GM12878 (cell line): ENCODE data around the gene SPDYE1.
"Not testable (repeated sequence)": the region's sequence is repeated elsewhere in the genome, so short reads cannot be mapped to it uniquely, and the experiment has no call there.

Experiments
- CHD1 ChIP-seq: IDR thresholded peaks from 2 replicates; pipeline ENCODE4 v1.6.1; 2012; ENCODE audit warnings: low read depth, low read length, improper control_type of control experiment
- CHD2 ChIP-seq: IDR thresholded peaks from 2 replicates; pipeline ENCODE4 v1.6.1; 2011; ENCODE audit warnings: low read depth, low read length, improper control_type of control experiment, borderline replicate concordance
- EP300 ChIP-seq, 2 experiments: fragments of 150-350 bp in 1 of 2; IDR thresholded peaks; 2 replicates each; pipeline ENCODE4 v1.6.1; 2011 to 2012; ENCODE audit warnings: low read depth in 2 of 2, low read length in 2 of 2, borderline replicate concordance in 1 of 2, improper control_type of control experiment in 1 of 2, inconsistent platforms in 1 of 2; ENCODE audit not compliant: control insufficient read depth in 1 of 2
- JUND ChIP-seq: IDR thresholded peaks from 2 replicates; pipeline ENCODE4 v1.6.1; 2012; ENCODE audit warnings: low read depth, mild to moderate bottlenecking, low read length, improper control_type of control experiment, moderate library complexity
- KDM1A ChIP-seq: fragments of 200-600 bp; sonication (generic); IDR thresholded peaks from 2 replicates; pipeline ENCODE4 v1.6.1; 2016; ENCODE audit warnings: borderline replicate concordance
- NFIC ChIP-seq: IDR thresholded peaks from 2 replicates; pipeline ENCODE4 v1.6.1; 2012; ENCODE audit warnings: low read depth, mild to moderate bottlenecking, inconsistent platforms, low read length, moderate library complexity
- POLR2AphosphoS5 ChIP-seq: IDR thresholded peaks from 2 replicates; pipeline ENCODE4 v1.6.1; 2011; ENCODE audit warnings: mild to moderate bottlenecking, low read length, inconsistent platforms
- RCOR1 ChIP-seq: conservative IDR thresholded peaks from 2 replicates; pipeline ENCODE4 v1.6.1; 2012; ENCODE audit warnings: low read depth, low read length, improper control_type of control experiment
- SMC3 ChIP-seq: IDR thresholded peaks from 2 replicates; pipeline ENCODE4 v1.6.1; 2011; ENCODE audit warnings: low read length, improper control_type of control experiment, borderline replicate concordance
- SUZ12 ChIP-seq: fragments of 200-600 bp; sonication (generic); IDR thresholded peaks from one replicate; pipeline ENCODE4 v1.6.1; 2018; ENCODE audit warnings: antibody characterized with exemption, mild to moderate bottlenecking; ENCODE audit not compliant: unreplicated experiment
- ZNF274 ChIP-seq: IDR thresholded peaks from one replicate; pipeline ENCODE4 v1.8.0; 2011; ENCODE audit not compliant: insufficient read length, insufficient read depth
- ZSCAN29 ChIP-seq: fragments of 450-650 bp; IDR thresholded peaks from 2 replicates; pipeline ENCODE4 v1.6.1; 2017; ENCODE audit warnings: mild to moderate bottlenecking, moderate library complexity
- TF ChIP-seq, protein P1 (sequence below), 3 experiments: IDR thresholded peaks in 2 of 3; conservative IDR thresholded peaks in 1 of 3; 2 replicates each; pipeline ENCODE4 v1.5.1; 2011; ENCODE audit warnings: low read depth in 3 of 3, low read length in 3 of 3, mild to moderate bottlenecking in 3 of 3, control low read depth in 2 of 3, moderate library complexity in 2 of 3, inconsistent platforms in 1 of 3, mixed read lengths in 1 of 3; ENCODE audit not compliant: control insufficient read depth in 2 of 3, insufficient read depth in 1 of 3; ENCODE audit errors: extremely low read depth in 1 of 3
- TF ChIP-seq, protein P2 (sequence below): fragments of 450-650 bp; formaldehyde crosslinking; IDR thresholded peaks from 2 replicates; pipeline ENCODE4 v1.4.0; 2022; ENCODE audit warnings: mild to moderate bottlenecking, moderate library complexity

DNA sequence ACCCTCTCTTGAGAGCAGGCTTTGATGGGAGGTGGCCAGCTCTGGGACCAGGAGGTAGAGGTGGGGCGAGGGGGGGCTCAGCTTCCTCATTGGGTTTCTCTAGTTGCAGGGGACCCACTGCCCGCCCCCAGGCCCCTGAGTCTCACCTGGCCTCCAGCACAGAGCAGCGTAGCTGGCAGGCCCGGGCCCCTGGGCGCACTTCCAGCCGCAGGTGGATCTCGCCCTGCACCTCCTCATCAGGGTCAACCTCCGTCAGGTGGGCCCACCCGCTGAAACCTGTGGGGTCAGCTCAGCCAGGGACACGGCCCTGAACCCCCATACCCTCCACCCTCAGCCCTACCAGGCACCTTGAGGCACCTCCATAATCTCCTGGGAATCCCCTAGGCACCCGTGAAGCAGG lies 28.1 kb upstream of the SPDYE1 start:
- TF ChIP-seq, protein P1, sequence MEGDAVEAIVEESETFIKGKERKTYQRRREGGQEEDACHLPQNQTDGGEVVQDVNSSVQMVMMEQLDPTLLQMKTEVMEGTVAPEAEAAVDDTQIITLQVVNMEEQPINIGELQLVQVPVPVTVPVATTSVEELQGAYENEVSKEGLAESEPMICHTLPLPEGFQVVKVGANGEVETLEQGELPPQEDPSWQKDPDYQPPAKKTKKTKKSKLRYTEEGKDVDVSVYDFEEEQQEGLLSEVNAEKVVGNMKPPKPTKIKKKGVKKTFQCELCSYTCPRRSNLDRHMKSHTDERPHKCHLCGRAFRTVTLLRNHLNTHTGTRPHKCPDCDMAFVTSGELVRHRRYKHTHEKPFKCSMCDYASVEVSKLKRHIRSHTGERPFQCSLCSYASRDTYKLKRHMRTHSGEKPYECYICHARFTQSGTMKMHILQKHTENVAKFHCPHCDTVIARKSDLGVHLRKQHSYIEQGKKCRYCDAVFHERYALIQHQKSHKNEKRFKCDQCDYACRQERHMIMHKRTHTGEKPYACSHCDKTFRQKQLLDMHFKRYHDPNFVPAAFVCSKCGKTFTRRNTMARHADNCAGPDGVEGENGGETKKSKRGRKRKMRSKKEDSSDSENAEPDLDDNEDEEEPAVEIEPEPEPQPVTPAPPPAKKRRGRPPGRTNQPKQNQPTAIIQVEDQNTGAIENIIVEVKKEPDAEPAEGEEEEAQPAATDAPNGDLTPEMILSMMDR (IDR thresholded peaks at IDR 0.05 in 2 of 3, conservative IDR thresholded peaks at IDR 0.05 in 1 of 3; ENCODE audit: control insufficient read depth in 2 of 3, extremely low read depth in 1 of 3, insufficient read depth in 1 of 3, low read depth in 3 of 3, low read length in 3 of 3), result not testable (repeated sequence)
- TF ChIP-seq SMC3; POLR2AphosphoS5; EP300 (IDR thresholded peaks at IDR 0.05; ENCODE audit: borderline replicate concordance in 1 of 2, control insufficient read depth in 1 of 2, low read depth in 2 of 2, low read length in 2 of 2); ZNF274; SUZ12; CHD1; CHD2; JUND; RCOR1; NFIC; ZSCAN29; KDM1A: not testable (repeated sequence)
- TF ChIP-seq, protein P2, sequence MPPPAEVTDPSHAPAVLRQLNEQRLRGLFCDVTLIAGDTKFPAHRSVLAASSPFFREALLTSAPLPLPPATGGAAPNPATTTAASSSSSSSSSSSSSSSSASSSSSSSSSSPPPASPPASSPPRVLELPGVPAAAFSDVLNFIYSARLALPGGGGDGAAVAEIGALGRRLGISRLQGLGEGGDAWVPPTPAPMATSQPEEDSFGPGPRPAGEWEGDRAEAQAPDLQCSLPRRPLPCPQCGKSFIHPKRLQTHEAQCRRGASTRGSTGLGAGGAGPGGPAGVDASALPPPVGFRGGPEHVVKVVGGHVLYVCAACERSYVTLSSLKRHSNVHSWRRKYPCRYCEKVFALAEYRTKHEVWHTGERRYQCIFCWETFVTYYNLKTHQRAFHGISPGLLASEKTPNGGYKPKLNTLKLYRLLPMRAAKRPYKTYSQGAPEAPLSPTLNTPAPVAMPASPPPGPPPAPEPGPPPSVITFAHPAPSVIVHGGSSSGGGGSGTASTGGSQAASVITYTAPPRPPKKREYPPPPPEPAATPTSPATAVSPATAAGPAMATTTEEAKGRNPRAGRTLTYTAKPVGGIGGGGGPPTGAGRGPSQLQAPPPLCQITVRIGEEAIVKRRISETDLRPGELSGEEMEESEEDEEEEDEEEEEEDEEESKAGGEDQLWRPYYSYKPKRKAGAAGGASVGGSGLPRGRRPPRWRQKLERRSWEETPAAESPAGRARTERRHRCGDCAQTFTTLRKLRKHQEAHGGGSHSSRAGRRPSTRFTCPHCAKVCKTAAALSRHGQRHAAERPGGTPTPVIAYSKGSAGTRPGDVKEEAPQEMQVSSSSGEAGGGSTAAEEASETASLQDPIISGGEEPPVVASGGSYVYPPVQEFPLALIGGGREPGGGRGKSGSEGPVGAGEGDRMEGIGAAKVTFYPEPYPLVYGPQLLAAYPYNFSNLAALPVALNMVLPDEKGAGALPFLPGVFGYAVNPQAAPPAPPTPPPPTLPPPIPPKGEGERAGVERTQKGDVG (CRISPR knock-in tag), result not testable (repeated sequence)
